HG02678 (cell line): ENCODE results near the gene CCDC169.

Experiments
- ATAC-seq: cut with Tn5 transposase; IDR thresholded peaks from one replicate; pipeline ENCODE4 v1.9.1; 2021; ENCODE audit warnings: mild to moderate bottlenecking, moderate library complexity; ENCODE audit not compliant: unreplicated experiment

The CCDC169 gene

GRCh38 chr13:36248700-36249099 lies 48.9 kb downstream of the CCDC169 start:
- ATAC-seq, result no peak

- ATAC-seq, result no peak
These were observed 52.6 kb downstream of the CCDC169 start for GRCh38 chr13:36244990-36245389.

- no peak for ATAC-seq
These were observed 53.5 kb downstream of the CCDC169 start for GRCh38 chr13:36244073-36244472.

GRCh38 chr13:36242761-36243160 lies 54.9 kb downstream of the CCDC169 start:
- no peak for ATAC-seq

GRCh38 chr13:36231236-36231635 lies 66.4 kb downstream of the CCDC169 start:
- no peak for ATAC-seq

- no peak for ATAC-seq
These were observed 72.9 kb downstream of the CCDC169 start for GRCh38 chr13:36224730-36225129.

GRCh38 chr13:36219883-36220282 lies 77.7 kb downstream of the CCDC169 start:
- no peak for ATAC-seq

- no peak for ATAC-seq
These were observed 80.2 kb downstream of the CCDC169 start for GRCh38 chr13:36217456-36217855.

- no peak for ATAC-seq
These were observed 83.3 kb downstream of the CCDC169 start, which contains the start of gene SOHLH2 for GRCh38 chr13:36214163-36214921. SOHLH2 (minus strand) TSS chr13:36214556; CDS start chr13:36214526, 30 bp downstream.

- no peak for ATAC-seq
These were observed 84.8 kb downstream of the CCDC169 start for GRCh38 chr13:36212789-36213188.

- no peak for ATAC-seq
These were observed 86.0 kb downstream of the CCDC169 start for GRCh38 chr13:36211567-36211966.

- no peak for ATAC-seq
These were observed 86.9 kb downstream of the CCDC169 start for GRCh38 chr13:36210738-36211137.

GRCh38 chr13:36207672-36208071 lies 89.9 kb downstream of the CCDC169 start:
- ATAC-seq, result no peak

- ATAC-seq, result no peak
These were observed 104.3 kb downstream of the CCDC169 start for GRCh38 chr13:36193151-36193855.

GRCh38 chr13:36192166-36192565 lies 105.4 kb downstream of the CCDC169 start:
- no peak for ATAC-seq

- no peak for ATAC-seq
These were observed 106.8 kb downstream of the CCDC169 start for GRCh38 chr13:36190771-36191170.

- no peak for ATAC-seq
These were observed 109.2 kb downstream of the CCDC169 start for GRCh38 chr13:36188441-36188840.

GRCh38 chr13:36183901-36184300 lies 113.7 kb downstream of the CCDC169 start:
- no peak for ATAC-seq
